NCI-H2227 treated with DMSO at 0.1 percent for 48 hours (cell line): ENCODE results near the gene RELCH.

Experiments used
- DNase-seq: peaks from one replicate; lab custom pipeline; 2025; lab: John Stamatoyannopoulos, UW

The RELCH gene

DNA sequence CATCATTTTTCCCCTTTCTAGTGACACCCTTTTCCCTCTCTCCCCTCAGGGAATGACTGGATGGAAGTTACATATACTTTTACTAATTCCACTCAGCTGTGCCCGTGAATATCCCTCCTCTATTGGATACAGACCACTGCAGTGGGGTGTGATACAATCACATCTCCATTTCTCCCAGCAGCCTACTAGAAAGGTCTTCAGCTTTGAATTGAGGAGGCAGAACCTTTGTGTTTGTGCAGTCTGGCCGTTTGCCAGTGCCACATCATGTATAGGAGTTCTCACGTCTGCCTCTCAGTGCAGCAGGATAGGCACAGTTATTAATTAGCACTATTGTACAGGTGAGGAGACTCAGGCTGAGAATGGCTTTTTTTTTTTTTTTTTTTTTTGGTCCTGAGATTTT, 154.4 kb downstream of the RELCH start:
- no peak for DNase-seq

DNA sequence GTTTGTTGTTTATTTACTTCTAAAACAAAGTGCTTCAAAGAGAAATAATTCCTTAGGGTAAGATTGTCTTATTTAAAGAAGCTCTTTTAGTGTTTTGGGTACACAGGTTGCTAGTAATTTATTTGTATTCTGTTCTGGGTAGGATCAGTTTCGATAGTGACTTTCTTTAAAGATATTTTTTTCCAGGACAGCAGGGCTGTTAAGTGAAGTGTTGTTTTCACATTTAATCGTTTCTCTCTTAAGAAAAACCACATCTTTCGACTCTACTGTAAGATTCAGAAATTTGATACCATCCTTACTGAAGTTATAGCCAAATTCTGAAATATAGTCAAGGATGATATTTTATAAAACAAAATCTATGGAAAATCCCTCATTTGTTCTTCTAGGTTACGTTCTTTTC, 155.8 kb downstream of the RELCH start:
- DNase-seq, result no peak

GRCh38 chr18:62343316-62343715, 156.3 kb downstream of the RELCH start:
- no peak for DNase-seq

DNA sequence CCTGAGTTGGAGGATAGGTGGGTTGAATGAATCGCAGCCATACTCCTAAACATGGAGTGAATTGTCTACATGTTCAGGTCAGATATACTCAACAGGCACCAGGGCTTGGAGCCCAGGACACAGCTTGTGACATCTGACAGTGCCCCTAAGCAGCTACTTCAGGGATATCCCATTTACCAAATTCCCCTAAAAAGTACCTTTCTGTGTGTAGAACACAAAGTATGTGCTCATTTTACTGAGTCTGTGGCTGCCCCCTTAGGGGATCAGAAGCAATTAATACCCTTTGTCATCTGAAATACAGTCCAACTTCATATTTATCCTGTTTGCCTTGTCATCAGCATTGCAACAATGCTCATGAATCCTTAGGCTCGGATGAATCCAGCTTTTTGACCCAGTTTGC, 158.9 kb downstream of the RELCH start:
- no peak for DNase-seq

DNA sequence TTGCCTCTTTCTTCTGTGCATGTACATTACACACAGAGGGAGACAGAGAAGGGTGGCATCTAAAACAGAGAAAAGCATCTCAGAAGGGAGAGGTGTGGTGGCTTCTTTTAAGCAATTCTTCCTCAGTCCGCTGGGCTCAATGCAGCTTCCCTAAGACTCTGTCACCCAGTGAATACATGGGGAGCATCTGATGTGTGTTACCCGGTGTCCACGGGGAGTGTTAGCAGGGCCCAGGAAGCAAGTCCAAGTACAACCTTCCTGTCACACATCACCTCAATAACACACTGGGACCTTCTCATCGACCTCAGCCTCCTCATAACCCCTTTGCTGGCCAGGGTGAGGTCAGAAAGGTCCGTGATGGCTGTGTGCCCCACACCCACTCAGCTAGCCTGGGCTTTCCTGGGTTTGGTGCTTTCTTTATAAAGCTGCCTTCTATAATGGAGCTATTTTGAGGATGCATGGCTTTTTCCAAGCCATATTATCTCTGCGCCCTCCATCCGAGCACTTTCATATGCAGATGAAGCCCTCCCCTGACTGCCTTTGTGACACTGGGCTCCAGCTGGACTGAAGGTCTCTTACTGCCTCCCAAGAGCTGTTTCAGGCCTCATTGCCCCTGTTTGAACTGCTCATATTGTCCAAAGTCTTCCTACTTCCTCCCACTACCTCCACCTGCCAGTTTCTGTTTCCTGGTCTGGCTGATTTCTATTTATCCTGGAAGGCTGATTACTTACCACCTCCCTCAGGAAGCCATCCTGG, 159.5 kb downstream of the RELCH start:
- DNase-seq, result no peak

GRCh38 chr18:62347089-62347506, 160.0 kb downstream of the RELCH start:
- DNase-seq, result no peak

GRCh38 chr18:62348474-62348873, 161.4 kb downstream of the RELCH start:
- DNase-seq, result no peak

GRCh38 chr18:62353170-62353569, 166.1 kb downstream of the RELCH start:
- no peak for DNase-seq

GRCh38 chr18:62354151-62354550, 167.1 kb downstream of the RELCH start:
- DNase-seq, result no peak

- DNase-seq, result no peak
These were observed 170.1 kb downstream of the RELCH start for GRCh38 chr18:62357079-62357719.
